HG03439 (cell line): ENCODE measurements around the gene CSAG2.
"Not testable (repeated sequence)": the region's sequence is repeated elsewhere in the genome, so short reads cannot be mapped to it uniquely, and the experiment has no call there.

Experiments
- ATAC-seq: cut with Tn5 transposase; IDR thresholded peaks from one replicate; pipeline ENCODE4 v1.9.1; 2021; ENCODE audit warnings: mild to moderate bottlenecking, moderate library complexity; ENCODE audit not compliant: unreplicated experiment

CSAG2 gene, protein sequence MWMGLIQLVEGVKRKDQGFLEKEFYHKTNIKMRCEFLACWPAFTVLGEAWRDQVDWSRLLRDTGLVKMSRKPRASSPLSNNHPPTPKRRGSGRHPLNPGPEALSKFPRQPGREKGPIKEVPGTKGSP

GRCh38 chrX:152709173-152709572 lies at the start of gene CSAG2:
Gene CSAG2, minus strand, starts transcription at chrX:152709273. Its CDS starts 161 bp downstream, at chrX:152709112.
- ATAC-seq = not testable (repeated sequence)

DNA sequence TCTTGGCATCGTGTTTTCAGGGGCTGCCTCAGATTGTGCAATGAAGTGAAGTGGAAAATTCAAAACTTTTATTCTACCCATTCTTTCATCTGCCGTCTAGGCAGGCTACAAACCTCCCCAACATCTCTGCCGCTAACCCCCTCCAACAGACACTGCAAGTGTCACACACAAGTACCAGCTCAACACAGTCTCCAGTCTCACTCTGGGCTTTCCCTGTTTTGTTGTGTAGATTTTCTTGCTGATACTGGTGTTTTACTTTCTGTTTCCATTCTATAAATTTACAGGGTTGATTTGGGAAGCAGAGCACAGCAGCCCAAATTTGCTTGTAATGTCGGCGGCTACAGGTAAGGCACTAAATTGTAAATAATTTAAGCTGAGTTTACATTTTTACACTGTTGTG lies 45.8 kb upstream of the CSAG2 start:
- not testable (repeated sequence) for ATAC-seq

DNA sequence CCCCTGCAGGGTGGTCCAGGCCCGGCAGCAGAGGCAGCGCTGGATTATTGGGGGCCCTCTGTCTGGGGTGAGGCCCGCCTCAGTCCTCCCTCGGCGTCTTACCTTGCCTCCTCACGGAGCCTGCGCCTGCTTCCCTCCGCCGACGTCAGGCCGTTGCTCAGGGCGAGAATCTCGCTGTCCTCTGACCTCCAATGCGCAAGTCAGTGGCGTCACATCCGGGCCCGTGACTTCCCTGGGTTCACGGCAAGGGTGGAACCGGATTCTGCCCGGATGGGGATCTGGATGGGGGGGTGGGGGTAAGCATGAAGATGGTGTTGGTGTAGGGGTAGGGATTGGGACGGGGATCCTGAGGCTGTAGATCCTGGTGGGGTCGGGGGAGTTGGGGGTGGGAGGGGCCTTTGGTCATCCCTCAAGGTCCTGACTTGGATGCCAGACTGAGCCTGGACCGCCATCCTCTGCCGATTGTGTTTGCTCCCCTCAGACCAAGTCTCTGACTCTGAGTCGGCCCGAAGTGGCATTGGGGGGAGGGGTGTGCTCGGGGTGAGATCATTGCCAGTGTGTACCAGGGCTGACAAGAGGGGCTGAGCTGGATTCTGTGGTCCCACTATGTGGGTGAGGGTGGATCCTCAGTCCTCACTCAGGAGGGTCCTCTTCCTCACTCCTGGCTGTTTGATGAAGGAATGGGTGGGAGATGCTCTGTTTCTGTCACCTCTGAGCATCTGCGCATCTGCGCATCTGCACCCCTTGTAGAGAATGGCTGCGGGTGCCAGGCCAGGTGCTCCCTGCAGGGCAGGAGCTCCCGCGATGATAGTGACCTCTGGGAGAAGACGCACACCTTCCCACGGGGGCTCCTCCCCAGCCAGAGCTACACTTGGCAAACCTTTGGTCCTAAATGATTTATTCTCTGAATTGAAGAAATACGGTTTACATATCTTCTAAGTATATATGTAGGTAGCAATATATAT lies 44.9 kb upstream of the CSAG2 start, which contains the start of gene MAGEA2:
MAGEA2 (minus strand) TSS at position 157 of the 965 bp plus-strand sequence. CDS start 2,479 bp downstream, outside the sequence.
- ATAC-seq = not testable (repeated sequence)

- no peak for ATAC-seq
Observed at GRCh38 chrX:152738560-152738959, 29.5 kb upstream of the CSAG2 start.

DNA sequence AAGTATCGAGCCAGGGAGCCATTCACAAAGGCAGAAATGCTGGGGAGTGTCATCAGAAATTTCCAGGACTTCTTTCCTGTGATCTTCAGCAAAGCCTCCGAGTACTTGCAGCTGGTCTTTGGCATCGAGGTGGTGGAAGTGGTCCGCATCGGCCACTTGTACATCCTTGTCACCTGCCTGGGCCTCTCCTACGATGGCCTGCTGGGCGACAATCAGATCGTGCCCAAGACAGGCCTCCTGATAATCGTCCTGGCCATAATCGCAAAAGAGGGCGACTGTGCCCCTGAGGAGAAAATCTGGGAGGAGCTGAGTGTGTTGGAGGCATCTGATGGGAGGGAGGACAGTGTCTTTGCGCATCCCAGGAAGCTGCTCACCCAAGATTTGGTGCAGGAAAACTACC lies 27.5 kb upstream of the CSAG2 start:
- not testable (repeated sequence) for ATAC-seq

GRCh38 chrX:152735860-152736511 lies 26.9 kb upstream of the CSAG2 start:
- ATAC-seq = no peak

GRCh38 chrX:152735101-152735500 lies 26.0 kb upstream of the CSAG2 start:
- no peak for ATAC-seq

GRCh38 chrX:152734143-152734858 lies 25.2 kb upstream of the CSAG2 start:
- not testable (repeated sequence) for ATAC-seq

- ATAC-seq = no peak
Observed at GRCh38 chrX:152733261-152733975, 24.3 kb upstream of the CSAG2 start, which contains the start of the genes CSAG1 and MAGEA12. Gene CSAG1, minus strand, starts transcription at chrX:152733721. Its CDS starts 1,261 bp downstream, at chrX:152732460. Gene MAGEA12, plus strand, starts transcription at chrX:152733757. Its CDS starts 2,405 bp downstream, at chrX:152736162.

GRCh38 chrX:152725409-152725808 lies 16.3 kb upstream of the CSAG2 start:
- ATAC-seq = no peak

- ATAC-seq = not testable (repeated sequence)
Observed at GRCh38 chrX:152713815-152714787, 5.0 kb upstream of the CSAG2 start, which contains the start of gene MAGEA2B. Gene MAGEA2B, plus strand, starts transcription at chrX:152714628. Its CDS starts 2,479 bp downstream, at chrX:152717107.

DNA sequence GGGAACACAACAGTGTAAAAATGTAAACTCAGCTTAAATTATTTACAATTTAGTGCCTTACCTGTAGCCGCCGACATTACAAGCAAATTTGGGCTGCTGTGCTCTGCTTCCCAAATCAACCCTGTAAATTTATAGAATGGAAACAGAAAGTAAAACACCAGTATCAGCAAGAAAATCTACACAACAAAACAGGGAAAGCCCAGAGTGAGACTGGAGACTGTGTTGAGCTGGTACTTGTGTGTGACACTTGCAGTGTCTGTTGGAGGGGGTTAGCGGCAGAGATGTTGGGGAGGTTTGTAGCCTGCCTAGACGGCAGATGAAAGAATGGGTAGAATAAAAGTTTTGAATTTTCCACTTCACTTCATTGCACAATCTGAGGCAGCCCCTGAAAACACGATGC lies 4.1 kb upstream of the CSAG2 start:
- not testable (repeated sequence) for ATAC-seq

DNA sequence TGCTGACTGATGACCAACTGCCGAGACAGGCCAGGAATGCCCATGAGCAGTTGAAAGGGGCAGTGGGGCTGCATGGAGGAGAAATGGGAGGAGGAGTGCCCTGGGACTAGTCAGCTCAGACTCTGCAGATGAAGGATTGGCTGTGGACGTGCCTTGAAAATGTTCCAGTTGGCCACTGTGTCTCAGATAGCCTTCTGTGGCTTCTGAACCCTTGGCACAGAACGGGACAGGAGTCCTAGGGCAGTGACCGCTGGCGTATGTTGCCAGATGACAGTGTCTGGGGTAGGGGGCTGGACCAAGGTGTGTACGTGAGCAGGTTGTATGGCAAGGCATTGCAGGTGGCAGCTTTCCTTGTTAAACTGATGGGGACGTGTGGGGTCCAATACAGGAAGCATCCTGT lies 2.6 kb downstream of the CSAG2 start:
- ATAC-seq = not testable (repeated sequence)

- not testable (repeated sequence) for ATAC-seq
Observed at GRCh38 chrX:152700390-152700789, 8.7 kb downstream of the CSAG2 start.

- not testable (repeated sequence) for ATAC-seq
Observed at GRCh38 chrX:152697952-152698931, 10.8 kb downstream of the CSAG2 start, which contains the start of gene MAGEA3. Gene MAGEA3, plus strand, starts transcription at chrX:152698794. Its CDS starts 2,039 bp downstream, at chrX:152700833.

DNA sequence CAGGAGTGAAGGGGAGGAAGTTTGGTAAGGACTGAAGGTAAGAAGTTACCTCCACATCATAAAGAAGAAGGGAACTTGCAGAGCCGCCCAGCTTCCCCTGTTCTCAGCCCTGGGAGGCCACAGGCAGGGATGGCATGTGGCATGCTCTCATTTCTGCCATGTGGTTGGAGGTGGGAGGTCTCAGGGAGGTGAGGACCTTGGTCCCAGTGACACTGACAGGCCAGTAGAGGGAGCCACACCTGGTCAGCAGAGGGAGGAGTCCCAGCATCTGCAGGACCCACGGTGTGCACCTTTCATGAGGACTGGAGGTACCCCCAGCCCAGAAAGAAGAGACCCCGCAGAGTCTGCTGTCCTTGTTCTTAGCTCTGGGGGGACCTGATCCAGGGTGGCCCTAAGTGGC lies 28.1 kb downstream of the CSAG2 start:
- peak; percentile 54 for ATAC-seq

GRCh38 chrX:152674652-152675051 lies 34.4 kb downstream of the CSAG2 start:
- not testable (repeated sequence) for ATAC-seq
